ENCODE results near the gene MAPKAPK2. TPM values are rescaled to one million over a fixed set of nuclear protein-coding genes. Genes with fewer than 3 reads are reported as not detected.

The MAPKAPK2 gene
- total RNA-seq, 1 donor from 2014 or later: 24.7 TPM

GRCh38 chr1:206690516-206690915, 5.8 kb downstream of the MAPKAPK2 start:
- Histone ChIP-seq H3K4me1 (peaks cover 60% of the 10 kb centered on the region), H3K27ac (no peak overlapping the region), H3K36me3 (no peaks in the 10 kb centered on the region), H3K4me2 (no peak overlapping the region), H3K27me3 (peaks cover 16% of the 10 kb centered on the region), H3K9me3 (ENCODE audit: low read depth) (no peaks in the 10 kb centered on the region), H3K79me2 (ENCODE audit: low read depth) (peaks cover 97% of the 10 kb centered on the region), H4K20me1 (ENCODE audit: low read depth) (peaks cover 98% of the 10 kb centered on the region), H3K4me3 (no peak overlapping the region), H3F3A (ENCODE audit: low read depth) (peaks cover 19% of the 10 kb centered on the region), H2AFZ (replicated peaks) (no peak overlapping the region), H3K9ac (no peak overlapping the region)
- Mint-ChIP-seq H3K4me3 (peak overlapping the region; percentile 22), H3K27me3 (ENCODE audit: insufficient read depth, low read depth) (peaks cover 9% of the 10 kb centered on the region), H3K27ac (peak overlapping the region; percentile 24), H3K36me3 (peaks cover 13% of the 10 kb centered on the region), H3K9me3 (no peaks in the 10 kb centered on the region), H3K4me1 (peaks cover 85% of the 10 kb centered on the region)
- no peak for DNase-seq (ENCODE audit: low spot score)
- no peak for TF ChIP-seq EZH2 (IDR thresholded peaks at IDR 0.05)
- TF ChIP-seq EZH2phosphoT487 (IDR thresholded peaks at IDR 0.05): no peak
- TF ChIP-seq CTCF (IDR thresholded peaks at IDR 0.05): no peak

- Mint-ChIP-seq H3K4me1 (peaks cover 81% of the 10 kb centered on the region), H3K27ac (peak overlapping the region; percentile 67), H3K27me3 (ENCODE audit: insufficient read depth, low read depth) (peaks cover 6% of the 10 kb centered on the region), H3K9me3 (no peaks in the 10 kb centered on the region), H3K36me3 (peaks cover 18% of the 10 kb centered on the region), H3K4me3 (no peak overlapping the region)
- Histone ChIP-seq H3K79me2 (ENCODE audit: low read depth) (peaks cover 94% of the 10 kb centered on the region), H2AFZ (replicated peaks) (no peak overlapping the region), H3K9me3 (ENCODE audit: low read depth) (no peaks in the 10 kb centered on the region), H3K4me3 (no peak overlapping the region), H3K4me2 (no peak overlapping the region), H3K27ac (no peak overlapping the region), H3K36me3 (no peaks in the 10 kb centered on the region), H3F3A (ENCODE audit: low read depth) (peaks cover 14% of the 10 kb centered on the region), H3K9ac (no peak overlapping the region), H4K20me1 (ENCODE audit: low read depth) (peaks cover 97% of the 10 kb centered on the region), H3K27me3 (peaks cover 9% of the 10 kb centered on the region), H3K4me1 (peaks cover 56% of the 10 kb centered on the region)
- no peak for TF ChIP-seq EZH2 (IDR thresholded peaks at IDR 0.05)
- no peak for TF ChIP-seq CTCF (IDR thresholded peaks at IDR 0.05)
- no peak for TF ChIP-seq EZH2phosphoT487 (IDR thresholded peaks at IDR 0.05)
- DNase-seq (ENCODE audit: low spot score): no peak
Measured at GRCh38 chr1:206691604-206692003, 6.9 kb downstream of the MAPKAPK2 start.

GRCh38 chr1:206693029-206693428, 8.3 kb downstream of the MAPKAPK2 start:
- peaks cover 46% of the 10 kb centered on the region for H3K4me1 ChIP-seq
- H3K4me2 ChIP-seq: no peak overlapping the region
- H3K4me3 ChIP-seq: no peak overlapping the region
- H3K27me3 ChIP-seq: no peaks in the 10 kb centered on the region
- Mint-ChIP-seq H3K4me3 (peak overlapping the region; percentile 8), H3K9me3 (no peaks in the 10 kb centered on the region), H3K27ac (no peak overlapping the region), H3K27me3 (ENCODE audit: insufficient read depth, low read depth) (peaks cover 2% of the 10 kb centered on the region), H3K4me1 (peaks cover 79% of the 10 kb centered on the region), H3K36me3 (peaks cover 31% of the 10 kb centered on the region)
- H3K79me2 ChIP-seq (ENCODE audit: low read depth): peaks cover 94% of the 10 kb centered on the region
- no peak overlapping the region for H2AFZ ChIP-seq (replicated peaks)
- H3K36me3 ChIP-seq: no peaks in the 10 kb centered on the region
- no peak overlapping the region for H3K27ac ChIP-seq
- no peak overlapping the region for H3K9ac ChIP-seq
- TF ChIP-seq EZH2 (IDR thresholded peaks at IDR 0.05) (no peak), CTCF (IDR thresholded peaks at IDR 0.05) (no peak), EZH2phosphoT487 (IDR thresholded peaks at IDR 0.05) (no peak)
- peaks cover 97% of the 10 kb centered on the region for H4K20me1 ChIP-seq (ENCODE audit: low read depth)
- peaks cover 2% of the 10 kb centered on the region for H3F3A ChIP-seq (ENCODE audit: low read depth)
- DNase-seq (ENCODE audit: low spot score): no peak
- H3K9me3 ChIP-seq (ENCODE audit: low read depth): no peaks in the 10 kb centered on the region
